HG02973 (cell line): ENCODE results near the gene TTC39B.

ENCODE experiments used
- ATAC-seq: cut with Tn5 transposase; IDR thresholded peaks from one replicate; pipeline ENCODE4 v1.9.1; 2021; ENCODE audit warnings: moderate library complexity; ENCODE audit not compliant: unreplicated experiment

The TTC39B gene

GRCh38 chr9:15304632-15305031, 2.4 kb downstream of the TTC39B start:
- peak; percentile 25 for ATAC-seq

GRCh38 chr9:15300218-15300617, 6.8 kb downstream of the TTC39B start:
- ATAC-seq: no peak

DNA sequence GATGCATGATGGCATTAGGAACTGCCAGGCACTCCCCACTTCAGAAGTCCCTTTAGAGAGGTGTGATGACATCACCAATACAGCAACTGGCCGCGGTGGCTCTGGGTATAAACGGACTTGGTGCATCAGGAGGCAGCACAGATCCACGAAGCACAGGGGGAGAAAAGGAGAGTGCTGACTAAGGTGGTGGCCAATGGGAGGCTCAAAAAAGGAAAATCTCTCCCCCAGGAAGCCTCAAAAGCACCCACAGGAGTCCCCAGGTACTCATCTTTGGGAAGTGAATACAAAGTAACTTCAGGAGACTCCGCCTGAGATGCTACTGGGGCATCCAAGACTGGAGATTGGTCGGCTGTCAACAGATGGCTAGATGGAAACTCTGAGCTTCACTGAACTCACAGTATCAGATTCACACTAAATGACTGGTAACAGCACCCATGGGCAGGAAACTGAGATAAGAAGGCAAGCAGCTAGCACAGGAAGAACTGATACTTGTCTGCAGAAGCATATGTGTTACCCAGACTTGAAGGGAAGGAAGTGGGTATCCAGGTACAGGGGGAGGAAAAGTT, 7.6 kb downstream of the TTC39B start:
- ATAC-seq: peak; percentile 87

GRCh38 chr9:15298362-15298761, 8.7 kb downstream of the TTC39B start:
- ATAC-seq: no peak

GRCh38 chr9:15295761-15296405, 11.1 kb downstream of the TTC39B start:
- ATAC-seq: no peak

DNA sequence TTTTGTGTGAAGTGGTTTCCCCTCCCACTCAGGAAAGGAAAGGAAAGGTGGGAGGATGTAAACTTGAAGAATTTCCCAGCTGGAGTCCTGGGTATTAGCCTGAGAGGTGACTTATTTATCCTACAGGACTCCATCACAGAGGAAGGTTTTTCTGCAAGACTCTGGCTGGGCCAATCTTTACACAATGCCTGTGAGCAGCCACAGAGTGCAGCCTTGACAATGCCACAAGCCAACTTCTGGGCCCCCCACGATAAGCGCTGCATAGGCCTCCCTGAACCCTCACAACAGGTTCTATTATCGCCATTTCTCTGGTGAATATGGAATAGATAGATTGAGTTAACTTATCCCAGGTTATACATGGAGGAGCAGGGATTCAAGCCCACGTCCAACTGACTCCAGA, 12.4 kb downstream of the TTC39B start:
- ATAC-seq: no peak

DNA sequence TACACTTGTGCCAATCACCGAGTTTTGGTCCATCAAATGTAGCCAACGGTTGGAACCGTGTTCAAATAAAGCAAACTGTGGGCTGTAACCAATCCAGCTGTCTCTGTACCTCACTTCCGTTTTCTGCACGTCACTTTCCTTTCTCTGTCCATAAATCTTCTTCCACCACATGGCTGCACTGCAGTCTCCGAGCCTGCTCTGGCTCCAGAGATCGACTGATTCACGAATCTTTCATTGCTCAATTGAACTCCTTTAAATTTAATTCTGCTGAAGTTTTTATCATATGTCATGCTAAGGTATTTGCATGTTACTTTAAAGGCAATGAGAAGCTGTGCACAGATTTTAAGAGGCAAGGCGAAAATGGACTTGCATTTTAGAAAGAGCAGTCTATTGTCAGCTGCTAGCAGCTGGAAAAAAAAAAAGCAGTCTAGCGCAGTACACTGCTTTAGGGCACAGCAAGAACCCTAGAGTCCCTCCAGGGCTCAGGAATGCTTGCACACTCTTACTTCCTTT, 13.2 kb downstream of the TTC39B start:
- ATAC-seq: no peak

DNA sequence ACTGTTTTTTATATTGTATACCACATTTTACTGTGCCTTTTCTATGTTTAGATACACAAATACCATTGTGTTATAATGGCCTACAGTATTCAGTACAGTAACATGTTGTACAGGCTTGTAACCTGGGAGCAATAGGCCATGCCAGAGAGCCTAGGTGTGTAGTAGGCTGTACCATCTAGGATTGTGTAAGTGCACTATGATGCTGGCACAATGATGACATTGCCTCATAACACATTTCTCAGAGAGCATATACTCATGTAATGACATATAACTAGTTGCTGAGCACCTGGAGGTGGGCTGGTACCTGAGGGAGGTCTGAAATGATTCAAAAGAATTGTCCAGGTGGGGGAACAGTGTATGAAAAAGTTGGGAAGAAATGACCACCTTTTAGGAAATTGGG, 13.9 kb downstream of the TTC39B start:
- ATAC-seq: no peak

DNA sequence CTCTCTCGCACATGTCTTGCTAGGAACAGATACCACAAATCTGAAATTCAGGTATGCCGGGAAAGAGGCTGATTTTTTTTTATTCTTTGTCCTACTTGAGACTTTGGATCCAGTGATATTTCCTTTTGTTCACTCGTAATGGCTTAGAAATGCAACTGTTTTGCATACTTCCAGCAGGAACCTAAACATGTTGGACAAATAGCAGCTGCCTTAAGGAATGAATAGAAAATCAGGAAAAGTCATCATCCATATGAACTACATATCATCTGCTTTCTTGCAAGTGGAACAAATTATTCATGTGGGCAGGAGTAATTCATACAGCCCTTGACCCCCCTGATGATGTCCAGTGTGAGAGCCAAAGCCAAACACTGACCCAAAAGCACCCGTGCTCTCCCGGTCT, 17.4 kb downstream of the TTC39B start:
- ATAC-seq: no peak

DNA sequence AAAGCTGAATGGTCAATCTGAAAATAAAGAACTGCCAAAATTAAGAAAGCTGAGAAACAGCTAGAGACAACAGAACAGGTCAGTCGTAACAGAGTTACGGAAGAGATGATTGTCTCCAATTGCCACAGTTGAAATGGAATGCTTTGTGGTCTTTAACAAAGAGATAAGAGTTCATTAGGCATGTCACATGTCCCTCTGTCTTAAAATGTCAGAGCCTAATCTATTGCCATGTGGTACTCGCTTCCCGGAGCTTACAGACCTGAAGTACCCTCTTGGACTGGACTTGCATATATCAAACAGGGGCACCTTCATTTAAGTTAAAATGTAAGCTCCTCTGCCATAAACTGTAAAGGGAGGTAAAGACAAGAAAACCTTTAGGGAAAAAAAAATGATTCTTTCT, 19.7 kb downstream of the TTC39B start:
- no peak for ATAC-seq

DNA sequence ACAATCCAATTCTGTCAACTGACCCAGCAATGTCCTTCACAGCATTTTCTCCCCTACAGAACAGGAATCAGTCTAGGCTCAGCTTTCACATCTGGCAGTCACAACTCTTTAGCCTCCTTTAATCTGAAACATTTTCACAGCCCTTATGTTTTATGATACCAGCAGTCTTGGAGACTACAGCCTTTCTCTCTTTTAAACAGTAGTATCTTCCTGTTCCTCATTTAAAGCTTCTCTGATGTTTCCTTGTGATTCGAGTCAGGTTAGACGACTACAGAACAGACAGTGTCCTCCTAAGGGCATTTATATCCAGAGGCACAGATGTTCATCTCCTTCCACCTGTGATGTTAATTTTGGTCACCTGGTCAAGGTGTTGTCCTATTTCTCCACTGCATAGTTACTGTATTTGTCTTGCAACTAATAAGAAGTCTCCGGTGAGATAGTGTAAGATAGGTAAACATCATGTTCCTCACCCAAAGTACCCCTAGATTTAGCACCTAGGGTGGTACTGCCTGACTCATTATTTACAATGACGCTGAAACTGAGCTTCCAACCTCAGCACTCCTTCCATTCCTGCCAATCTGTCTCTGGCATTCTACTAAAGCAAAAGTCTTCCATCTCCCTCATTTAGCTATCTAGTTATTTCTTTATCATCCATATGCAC, 20.7 kb downstream of the TTC39B start:
- no peak for ATAC-seq

DNA sequence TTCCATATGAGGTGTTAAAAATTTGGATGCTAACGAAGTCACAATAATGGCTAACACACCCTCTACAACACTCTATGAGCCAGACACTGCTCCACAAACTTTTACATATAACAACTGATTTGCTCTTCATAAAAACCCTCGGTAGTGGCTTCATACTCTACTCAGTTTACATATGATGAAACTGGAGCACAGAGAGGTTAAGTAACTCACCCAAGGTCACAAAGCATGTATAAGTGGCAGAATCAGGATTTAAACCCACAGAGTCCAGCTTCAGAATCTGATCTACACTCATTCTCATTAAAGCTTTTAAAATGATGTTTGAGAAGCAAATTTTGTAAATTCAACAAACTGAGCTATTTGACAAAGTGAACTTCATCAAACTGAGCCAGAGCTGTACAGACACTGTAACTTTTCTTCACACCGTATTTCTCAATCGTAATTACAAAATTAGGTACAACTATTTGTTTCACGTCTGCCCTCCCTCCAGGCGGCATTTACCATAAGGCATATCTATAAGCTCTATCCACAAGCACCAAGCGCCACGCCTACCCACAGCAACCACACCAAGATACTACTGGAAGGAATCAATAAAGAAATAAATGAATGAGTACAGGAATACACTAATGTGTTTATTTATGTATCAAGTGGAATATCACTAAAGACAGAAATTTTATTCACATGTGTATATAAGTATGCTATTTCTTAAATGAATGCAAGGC, 24.3 kb downstream of the TTC39B start:
- no peak for ATAC-seq

DNA sequence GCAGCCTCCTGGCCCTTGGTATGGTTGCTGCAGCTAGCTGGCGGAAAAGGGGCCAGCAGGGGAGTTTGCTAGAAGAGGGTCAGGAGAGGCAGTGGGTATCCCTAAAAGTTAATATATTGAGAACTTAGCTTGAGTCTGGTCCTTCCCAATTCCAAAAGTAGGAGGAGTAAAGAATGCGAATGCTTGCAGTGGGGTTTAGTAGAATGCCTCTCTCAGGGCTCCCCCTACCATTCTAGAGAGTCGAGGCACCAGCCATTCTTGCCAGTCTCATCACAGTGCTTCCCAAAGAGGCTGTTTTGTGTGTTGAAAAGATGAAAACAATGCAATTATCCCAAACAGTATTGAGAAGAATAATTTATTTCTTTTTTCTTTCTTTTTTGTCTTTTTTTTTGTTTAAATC, 26.4 kb downstream of the TTC39B start:
- no peak for ATAC-seq

DNA sequence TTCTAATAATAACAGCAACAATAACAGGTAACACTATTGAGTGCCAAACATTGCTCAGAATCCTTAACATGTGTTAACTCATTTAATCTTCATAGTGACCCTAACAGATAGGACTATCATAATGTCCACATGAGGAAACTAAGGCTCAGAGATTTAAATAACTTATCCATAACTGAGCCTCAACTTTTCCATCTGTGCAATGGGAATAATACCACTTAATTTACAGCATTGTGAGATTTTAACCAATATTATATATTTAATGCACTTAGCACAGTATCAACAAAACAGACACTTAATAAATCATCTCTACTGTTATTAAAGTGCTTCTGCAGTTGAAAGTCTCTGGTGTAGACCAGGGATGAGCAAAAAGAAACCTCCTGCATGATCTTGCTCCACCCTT, 28.2 kb downstream of the TTC39B start:
- no peak for ATAC-seq

- no peak for ATAC-seq
These were observed 28.8 kb downstream of the TTC39B start for GRCh38 chr9:15278091-15278687.

DNA sequence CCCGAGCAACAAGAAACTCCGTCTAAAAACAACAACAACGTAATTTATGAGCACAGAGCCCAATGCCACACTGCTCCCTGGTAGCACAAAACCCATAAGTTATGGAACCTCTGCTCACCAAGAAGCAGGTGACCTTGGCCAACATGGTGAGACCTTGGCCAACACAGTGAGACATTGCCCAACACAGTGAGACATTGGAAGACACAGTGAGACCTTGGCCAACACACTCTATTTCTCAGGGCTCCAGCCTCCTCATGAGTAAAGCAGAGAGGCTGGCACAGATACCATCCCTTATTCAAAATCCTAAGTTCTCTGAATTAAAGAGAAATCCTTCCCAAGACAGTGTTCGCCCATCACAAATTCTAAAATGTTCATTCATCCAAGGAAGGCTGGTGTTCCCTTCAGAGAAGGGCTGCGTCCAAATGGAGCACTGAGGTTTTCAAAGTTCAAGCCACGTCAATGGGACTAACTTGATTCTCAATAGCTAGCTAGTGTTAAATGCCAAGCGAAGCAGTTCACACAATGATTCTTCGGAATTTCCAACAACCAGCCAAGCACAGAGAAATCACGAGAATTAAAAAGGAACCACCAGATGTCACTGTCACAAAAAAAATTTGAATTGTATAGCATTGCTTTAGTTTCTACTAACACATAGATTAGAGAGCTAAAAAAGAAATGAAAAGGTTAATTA, 29.5 kb downstream of the TTC39B start:
- ATAC-seq: no peak

DNA sequence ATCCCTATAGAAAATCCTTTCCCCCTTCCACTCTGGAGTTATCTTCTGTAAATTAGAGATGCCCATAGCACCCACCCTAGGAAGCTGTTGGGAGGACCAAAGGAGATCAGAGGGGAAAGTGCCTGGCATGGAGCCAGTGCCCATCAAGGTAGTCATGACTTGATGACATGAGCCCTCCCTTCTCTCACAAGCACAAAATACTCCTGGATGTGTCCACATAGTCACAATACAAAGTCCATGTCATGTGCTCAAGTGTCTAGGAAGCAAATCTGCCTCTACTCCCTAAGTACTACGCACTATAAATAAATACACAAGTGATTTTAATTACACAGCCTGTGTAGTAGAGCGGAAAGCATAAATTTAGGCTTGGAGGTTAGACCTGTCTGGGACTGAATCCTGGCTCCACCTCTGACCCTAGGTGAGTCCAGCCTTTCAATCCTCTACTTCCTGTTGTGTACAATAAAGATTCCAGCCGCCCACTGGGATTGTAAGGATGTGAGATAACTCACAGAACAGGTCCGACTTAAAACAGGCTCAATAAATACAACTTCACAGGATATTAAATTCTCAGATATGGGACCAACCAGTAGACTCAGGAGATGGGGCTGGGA, 30.6 kb downstream of the TTC39B start:
- no peak for ATAC-seq

GRCh38 chr9:15274425-15274824, 32.6 kb downstream of the TTC39B start:
- ATAC-seq: no peak

- no peak for ATAC-seq
These were observed 34.6 kb downstream of the TTC39B start for GRCh38 chr9:15272377-15272928.

GRCh38 chr9:15271403-15271802, 35.6 kb downstream of the TTC39B start:
- ATAC-seq: no peak
